Right lung (tissue), 5 donors: ENCODE measurements around the gene MRPL10. TPM values are rescaled to one million over a fixed set of nuclear protein-coding genes. Genes with fewer than 3 reads are reported as not detected.
A peak's percentile ranks its signal among the peaks of the same experiment; 100 is the strongest.

Experiments used
- DNase-seq, 2 donors: peaks; one replicate each; pipeline ENCODE4 v3.0.0-alpha.2; 2013
- polyA plus RNA-seq, 5 donors: library from polyadenylated mRNA; unstranded; fragments of 120-200 nt; gene quantifications; one replicate each; pipeline versions ENCODE4 v1.2.1 to v1.2.3, GENCODE V29; 2013; ENCODE audit warnings: inconsistent platforms in 1 of 5, low replicate concordance in 1 of 5; ENCODE audit not compliant: insufficient read length in 5 of 5, insufficient read depth in 1 of 5

MRPL10 gene
- polyA plus RNA-seq, 5 donors, result 45.2 to 51.7 (median 49.0) TPM

DNA sequence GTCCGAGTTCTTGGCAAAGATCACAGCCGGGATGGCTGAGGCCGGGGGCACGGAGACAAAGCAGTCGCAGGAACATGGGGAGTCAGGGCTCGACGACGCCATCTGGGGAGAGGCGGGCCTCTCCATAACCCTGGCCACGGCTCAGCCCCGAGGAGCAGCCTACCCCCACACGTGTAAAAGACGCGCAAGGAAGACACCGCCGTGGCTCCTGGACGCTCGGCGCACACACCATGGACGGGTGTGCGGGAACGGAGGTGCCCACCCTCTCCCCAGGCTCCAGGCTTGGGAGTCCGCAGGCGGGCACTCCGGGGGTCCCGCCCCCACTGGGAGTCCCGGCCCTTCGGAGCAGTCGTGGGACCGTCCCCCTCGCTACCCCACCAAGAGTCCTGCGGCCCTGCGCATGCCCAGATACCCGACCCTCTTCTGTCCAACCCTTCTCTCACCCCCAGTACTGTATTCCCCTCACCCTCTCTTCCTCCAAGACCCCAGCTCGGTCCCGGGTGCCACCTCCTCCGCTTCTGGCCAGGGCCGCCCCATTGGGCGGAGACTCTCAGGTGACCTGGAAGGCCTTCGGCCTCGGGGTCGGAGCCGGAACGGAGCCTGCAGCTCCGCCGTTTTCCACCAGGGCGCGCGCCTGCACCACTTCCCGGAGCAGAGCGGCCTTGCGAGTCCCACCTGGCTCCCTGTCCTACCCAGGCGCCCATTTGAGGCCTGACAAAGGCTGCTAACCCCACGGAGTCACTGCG is 9.6 kb upstream of the MRPL10 start, which contains the start of gene SCRN2:
TSS of gene SCRN2 (minus strand) at position 532 of the 746 bp plus-strand sequence. CDS start at position 102, 430 bp downstream.
- peak; percentile 86 to 91 for DNase-seq

- no peak for DNase-seq
Measured at GRCh38 chr17:47840001-47840741, 8.8 kb upstream of the MRPL10 start.

- no peak for DNase-seq
Measured at GRCh38 chr17:47839071-47839470, 7.7 kb upstream of the MRPL10 start.

GRCh38 chr17:47838636-47839035 is 7.3 kb upstream of the MRPL10 start:
- DNase-seq, result no peak

GRCh38 chr17:47837401-47838039 is 6.2 kb upstream of the MRPL10 start:
- DNase-seq, result no peak

DNA sequence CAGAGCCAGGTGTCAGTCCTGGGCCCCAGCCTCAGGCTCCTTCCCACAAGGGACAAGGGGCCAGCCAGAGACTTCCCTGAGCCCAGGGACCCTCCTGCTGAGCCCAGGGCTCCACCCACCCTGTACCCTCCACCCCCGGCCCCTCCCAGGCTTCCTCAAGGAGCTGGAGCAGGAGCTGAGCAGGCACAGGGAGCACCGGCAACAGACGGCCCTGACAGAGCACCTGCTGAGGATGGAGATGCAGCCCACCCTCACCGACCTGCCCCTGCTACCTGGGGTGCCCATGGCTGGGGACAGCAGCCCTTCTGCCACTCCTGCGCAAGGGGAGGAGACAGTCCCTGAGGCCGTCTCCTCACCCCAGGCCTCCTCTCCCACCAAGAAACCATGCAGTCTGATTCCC is 5.3 kb upstream of the MRPL10 start:
- DNase-seq, result no peak

DNA sequence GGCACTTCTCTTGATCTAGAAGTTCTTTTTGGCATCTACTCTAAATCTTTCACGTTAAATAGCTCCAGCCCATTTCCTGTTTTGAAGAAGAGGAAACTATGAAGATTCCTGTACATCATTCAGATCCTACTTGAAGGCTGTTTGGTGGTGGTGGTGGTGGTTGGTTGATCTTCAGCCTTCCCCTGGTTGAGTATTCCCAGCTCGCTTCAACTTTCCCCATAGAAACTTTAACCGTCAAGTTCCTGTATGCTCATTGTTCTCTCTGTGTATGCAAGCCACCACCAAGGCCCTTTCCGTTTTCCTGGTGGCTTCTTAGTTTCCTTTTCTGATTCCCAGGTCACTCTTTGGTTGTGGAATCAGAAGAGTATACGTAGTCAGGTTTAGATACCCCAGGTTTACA is 3.4 kb upstream of the MRPL10 start:
- no peak for DNase-seq

DNA sequence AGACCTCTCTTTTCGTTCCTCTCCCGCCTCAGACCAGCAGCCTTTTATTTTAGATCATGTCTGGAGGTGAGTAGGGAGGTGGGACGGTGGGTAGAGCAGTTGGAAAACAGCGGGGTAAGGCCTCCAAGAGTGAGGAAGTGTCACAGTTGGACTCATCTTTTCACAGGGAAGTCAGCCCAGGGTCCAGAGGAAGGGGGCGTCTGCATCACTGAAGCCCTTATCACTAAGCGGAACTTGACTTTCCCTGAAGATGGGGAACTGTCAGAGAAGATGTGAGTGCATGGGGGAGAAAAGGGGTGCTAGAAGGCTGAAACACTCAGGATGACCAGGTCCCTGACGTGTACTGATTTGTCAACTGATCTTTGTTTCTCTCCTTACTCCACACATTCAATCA is 590 bp upstream of the MRPL10 start:
- no peak for DNase-seq

DNA sequence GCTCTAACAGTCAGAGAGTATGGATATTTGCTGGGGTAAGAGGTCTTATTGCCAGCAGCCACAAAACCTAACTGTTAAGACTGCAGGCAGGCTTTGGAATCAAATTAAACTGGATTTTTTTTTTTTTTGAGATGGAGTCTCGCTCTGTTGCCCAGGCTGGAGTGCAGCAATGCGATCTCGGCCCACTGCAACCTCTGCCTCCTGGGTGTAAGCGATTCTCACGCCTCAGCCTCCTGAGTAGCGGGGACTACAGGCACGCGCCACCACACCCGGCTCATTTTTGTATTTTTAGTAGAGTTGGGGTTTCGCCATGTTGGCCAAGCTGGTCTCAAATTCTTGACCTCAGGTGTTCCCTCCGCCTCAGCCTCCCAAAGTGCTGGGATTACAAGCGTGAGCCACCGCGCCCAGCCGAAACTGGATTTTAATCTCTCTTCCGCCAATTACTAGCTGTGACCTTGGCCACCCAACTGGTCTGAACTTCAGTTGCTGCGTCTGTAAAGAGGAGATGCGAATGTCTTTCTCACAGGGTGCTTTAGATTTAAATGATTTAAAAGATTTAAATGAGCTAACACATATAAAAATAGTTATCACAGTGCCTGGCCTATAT is 842 bp downstream of the MRPL10 start:
- no peak for DNase-seq

DNA sequence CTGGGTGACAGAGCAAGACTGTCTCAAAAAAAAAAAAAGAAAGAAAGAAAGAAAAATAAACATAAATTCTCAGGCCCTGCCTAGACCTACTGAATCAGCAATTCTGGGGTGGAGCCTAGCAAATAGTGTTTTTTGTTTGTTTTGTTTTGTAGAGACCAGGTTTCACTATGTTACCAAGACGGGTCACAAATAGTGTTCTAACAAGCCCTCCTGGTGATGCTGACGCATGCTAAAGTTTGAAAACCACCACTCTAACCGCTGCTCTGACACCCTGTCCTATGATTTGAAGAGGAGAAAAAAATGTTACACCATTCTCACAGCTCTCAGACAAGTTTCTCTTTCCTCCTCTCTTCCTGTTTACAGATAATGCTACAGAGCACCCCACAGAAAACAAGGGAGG is 1.5 kb downstream of the MRPL10 start:
- DNase-seq, result no peak

- DNase-seq, result no peak
Measured at GRCh38 chr17:47823519-47823918, 7.8 kb downstream of the MRPL10 start.

DNA sequence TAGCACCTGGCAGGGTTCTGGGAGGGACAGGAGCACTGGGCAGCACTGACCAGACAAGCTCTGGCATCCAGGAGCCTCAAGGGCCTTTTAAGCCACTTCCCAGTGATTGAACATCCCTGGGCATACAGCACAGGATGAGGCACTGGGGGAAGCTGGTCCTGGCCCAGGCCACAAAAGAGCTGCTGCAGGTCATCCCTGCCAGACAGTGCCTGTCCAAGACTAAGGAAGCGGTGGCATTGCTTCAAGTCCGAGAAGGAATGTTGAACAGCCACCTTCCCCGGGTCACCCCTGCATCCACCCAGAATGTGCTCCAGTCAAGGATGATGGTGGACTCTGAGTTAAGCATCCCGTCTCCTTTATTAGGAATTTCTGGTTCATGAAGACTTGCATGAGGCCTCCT is 8.6 kb downstream of the MRPL10 start:
- no peak for DNase-seq

DNA sequence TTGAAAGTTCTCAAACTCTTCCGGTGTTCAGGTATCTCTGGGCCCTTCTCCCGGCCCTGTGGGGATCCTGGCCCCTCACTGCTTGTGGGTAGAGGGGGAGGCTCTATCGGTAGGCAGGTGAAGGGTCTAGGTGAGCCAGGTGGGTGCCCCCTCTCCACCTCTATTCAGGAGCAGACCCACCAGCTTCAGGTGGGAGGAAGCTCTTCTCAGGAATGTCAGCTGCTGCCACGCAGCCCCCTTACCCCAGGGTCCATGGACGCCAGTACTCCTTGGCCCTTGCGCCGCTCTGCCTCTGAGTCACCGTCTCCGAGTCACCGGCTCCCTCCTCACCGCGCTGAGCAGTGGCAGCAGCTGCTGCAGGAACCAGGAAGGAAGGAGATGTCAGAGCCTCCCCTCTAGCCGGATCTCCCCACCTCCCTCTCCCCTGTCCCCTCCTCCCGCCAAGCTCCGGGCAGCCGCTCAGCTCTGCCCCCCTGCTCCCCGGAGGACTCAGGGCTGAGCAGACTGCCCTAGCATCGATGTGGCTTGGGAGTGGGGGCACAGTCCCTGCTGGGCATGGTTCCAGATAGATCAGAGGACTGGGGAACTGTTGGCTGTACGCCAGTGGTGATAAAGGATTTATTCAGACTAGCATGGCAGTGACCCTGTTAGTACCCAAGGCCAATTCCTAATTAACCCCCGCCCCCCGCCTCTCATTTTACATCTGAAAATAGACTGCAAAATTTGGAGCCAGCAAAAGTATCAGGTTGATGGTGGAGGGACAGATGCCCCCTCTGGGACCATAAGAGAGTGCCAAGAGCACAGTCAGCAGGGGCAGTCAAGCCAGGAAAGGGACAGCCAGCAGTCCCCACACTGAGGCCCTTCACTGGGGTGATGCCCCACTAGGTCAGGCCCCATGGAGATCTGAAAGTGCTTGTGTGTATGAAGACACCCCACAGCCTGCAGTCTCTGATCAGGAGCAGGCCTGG is 9.6 kb downstream of the MRPL10 start, which contains the start of gene OSBPL7:
TSS of gene OSBPL7 (minus strand) at position 371 of the 968 bp plus-strand sequence. CDS start 1,516 bp downstream, outside the sequence.
- DNase-seq, result peak; percentile 67 to 76

DNA sequence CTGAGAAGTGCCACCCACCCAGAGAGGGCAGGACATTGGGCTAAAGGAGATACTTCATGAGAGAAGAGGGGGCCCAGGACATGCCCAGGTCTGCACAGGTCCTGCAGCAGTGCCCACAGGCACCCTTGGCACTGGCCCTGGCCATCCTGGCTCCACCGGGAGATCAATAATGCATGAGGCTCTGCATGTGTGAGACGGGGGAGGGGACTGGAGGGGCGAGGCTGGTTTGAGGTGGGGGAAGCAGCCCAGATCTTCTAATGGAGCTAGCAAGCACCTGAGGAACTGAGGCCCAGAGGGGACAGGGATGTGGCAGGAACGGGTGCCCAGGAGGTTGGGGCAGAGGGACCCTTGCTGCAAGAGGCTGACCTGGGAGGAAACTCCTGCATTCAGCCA is 10.3 kb downstream of the MRPL10 start:
- DNase-seq, result no peak

GRCh38 chr17:47820033-47820789 is 11.1 kb downstream of the MRPL10 start:
- no peak for DNase-seq

- no peak for DNase-seq
Measured at GRCh38 chr17:47819475-47819874, 11.9 kb downstream of the MRPL10 start.

DNA sequence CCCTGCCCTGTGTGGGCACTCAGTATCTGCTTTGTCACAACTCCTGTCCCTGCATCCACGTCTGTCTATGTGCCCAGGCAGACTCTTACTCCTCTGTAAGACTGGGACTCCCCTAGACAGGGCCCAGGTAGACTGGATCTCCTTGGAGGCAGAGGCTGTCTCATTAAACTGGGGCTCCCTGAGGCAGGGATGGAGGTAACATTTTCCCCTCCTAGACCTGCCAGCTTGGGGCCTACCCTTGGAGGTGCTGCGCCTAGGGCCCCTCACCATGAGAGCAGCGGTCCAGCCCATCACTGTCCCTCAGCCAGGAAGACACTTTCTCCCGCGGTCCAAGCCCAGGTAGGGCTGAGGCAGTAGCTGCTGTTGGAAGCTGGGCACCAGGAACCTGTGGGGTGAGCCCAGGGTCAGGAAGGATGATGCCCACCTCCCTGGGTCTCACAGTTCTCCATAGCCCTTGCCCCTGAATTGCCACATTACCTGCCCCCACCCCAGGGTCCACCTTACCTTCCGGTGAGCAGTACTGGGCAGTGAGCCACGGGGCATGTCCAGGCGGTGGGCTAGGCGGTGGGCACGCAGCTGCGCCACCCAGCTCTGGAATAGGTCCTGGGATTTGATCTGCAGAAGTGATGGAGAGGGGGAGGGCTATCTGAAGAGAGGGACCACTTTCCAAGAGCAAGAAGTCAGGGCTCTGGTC is 13.2 kb downstream of the MRPL10 start:
- DNase-seq, result no peak

GRCh38 chr17:47816947-47817346 is 14.4 kb downstream of the MRPL10 start:
- DNase-seq, result no peak

- DNase-seq, result no peak
Measured at GRCh38 chr17:47816111-47816735, 15.1 kb downstream of the MRPL10 start.
